Nephron (organoid): ENCODE data around the gene OR8A1.

ENCODE experiments used
- H3K27ac Mint-ChIP-seq, 3 experiments: 2 replicates each; pipeline ENCODE4 v1.8.0; 2020; ENCODE audit warnings: mixed read lengths in 3 of 3, mild to moderate bottlenecking in 2 of 3, moderate library complexity in 1 of 3
- H3K27me3 Mint-ChIP-seq: 2 replicates; pipeline ENCODE4 v1.8.0; 2021; ENCODE audit warnings: low read depth, mild to moderate bottlenecking, moderate library complexity, mixed read lengths
- H3K36me3 Mint-ChIP-seq: 2 replicates; pipeline ENCODE4 v1.8.0; 2020; ENCODE audit warnings: low read depth, mixed read lengths
- H3K4me1 Mint-ChIP-seq: 2 replicates; pipeline ENCODE4 v1.8.0; 2020; ENCODE audit warnings: mixed read lengths
- H3K4me3 Mint-ChIP-seq, 3 experiments: 2 replicates each; pipeline ENCODE4 v1.8.0; 2020; ENCODE audit warnings: mild to moderate bottlenecking in 3 of 3, mixed read lengths in 3 of 3, moderate library complexity in 2 of 3
- H3K9me3 Mint-ChIP-seq: 2 replicates; pipeline ENCODE4 v1.8.0; 2020; ENCODE audit warnings: mixed read lengths
- TF ChIP-seq, protein P1 (sequence below), 3 experiments: fragments of 200-600 bp; sonication (generic); IDR thresholded peaks; one replicate each; pipeline ENCODE4 v1.5.0; 2021; ENCODE audit warnings: antibody characterized with exemption in 3 of 3; ENCODE audit not compliant: unreplicated experiment in 3 of 3

The OR8A1 gene

DNA sequence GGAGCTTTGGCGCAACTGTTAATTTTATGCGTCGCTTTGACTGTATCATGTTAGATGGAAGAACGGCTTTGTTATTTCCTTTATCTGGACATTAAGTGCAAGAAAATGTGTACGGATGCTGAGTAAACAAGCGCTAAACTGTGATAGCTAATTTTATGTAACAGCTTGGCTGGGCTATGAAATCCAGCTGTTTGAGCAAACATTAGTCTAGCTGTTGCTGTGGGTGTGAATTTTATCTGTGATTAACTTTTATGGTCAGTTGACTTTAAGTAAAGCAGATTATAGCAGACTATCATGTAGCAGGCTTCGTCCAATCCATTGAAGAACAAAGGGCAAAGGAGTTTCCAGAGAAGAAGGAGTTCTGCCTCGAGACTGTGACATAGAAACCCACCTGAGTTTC is 14.0 kb downstream of the OR8A1 start:
- Mint-ChIP-seq H3K36me3 (no peaks in the 10 kb centered on the region), H3K27me3 (no peaks in the 10 kb centered on the region), H3K4me3 (no peak overlapping the region), H3K27ac (no peak overlapping the region), H3K4me1 (no peaks in the 10 kb centered on the region), H3K9me3 (no peaks in the 10 kb centered on the region)
- TF ChIP-seq, protein P1, sequence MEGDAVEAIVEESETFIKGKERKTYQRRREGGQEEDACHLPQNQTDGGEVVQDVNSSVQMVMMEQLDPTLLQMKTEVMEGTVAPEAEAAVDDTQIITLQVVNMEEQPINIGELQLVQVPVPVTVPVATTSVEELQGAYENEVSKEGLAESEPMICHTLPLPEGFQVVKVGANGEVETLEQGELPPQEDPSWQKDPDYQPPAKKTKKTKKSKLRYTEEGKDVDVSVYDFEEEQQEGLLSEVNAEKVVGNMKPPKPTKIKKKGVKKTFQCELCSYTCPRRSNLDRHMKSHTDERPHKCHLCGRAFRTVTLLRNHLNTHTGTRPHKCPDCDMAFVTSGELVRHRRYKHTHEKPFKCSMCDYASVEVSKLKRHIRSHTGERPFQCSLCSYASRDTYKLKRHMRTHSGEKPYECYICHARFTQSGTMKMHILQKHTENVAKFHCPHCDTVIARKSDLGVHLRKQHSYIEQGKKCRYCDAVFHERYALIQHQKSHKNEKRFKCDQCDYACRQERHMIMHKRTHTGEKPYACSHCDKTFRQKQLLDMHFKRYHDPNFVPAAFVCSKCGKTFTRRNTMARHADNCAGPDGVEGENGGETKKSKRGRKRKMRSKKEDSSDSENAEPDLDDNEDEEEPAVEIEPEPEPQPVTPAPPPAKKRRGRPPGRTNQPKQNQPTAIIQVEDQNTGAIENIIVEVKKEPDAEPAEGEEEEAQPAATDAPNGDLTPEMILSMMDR (IDR thresholded peaks at IDR 0.05; ENCODE audit: unreplicated experiment in 3 of 3) = no peak

- no peaks in the 10 kb centered on the region for H3K27me3 Mint-ChIP-seq
- H3K27ac Mint-ChIP-seq = no peak overlapping the region
- H3K4me3 Mint-ChIP-seq = no peak overlapping the region
- no peaks in the 10 kb centered on the region for H3K9me3 Mint-ChIP-seq
- no peaks in the 10 kb centered on the region for H3K4me1 Mint-ChIP-seq
- no peaks in the 10 kb centered on the region for H3K36me3 Mint-ChIP-seq
- TF ChIP-seq, protein P1 (IDR thresholded peaks at IDR 0.05; ENCODE audit: unreplicated experiment in 3 of 3) = no peak
These were observed 15.0 kb downstream of the OR8A1 start for GRCh38 chr11:124584681-124585372.

DNA sequence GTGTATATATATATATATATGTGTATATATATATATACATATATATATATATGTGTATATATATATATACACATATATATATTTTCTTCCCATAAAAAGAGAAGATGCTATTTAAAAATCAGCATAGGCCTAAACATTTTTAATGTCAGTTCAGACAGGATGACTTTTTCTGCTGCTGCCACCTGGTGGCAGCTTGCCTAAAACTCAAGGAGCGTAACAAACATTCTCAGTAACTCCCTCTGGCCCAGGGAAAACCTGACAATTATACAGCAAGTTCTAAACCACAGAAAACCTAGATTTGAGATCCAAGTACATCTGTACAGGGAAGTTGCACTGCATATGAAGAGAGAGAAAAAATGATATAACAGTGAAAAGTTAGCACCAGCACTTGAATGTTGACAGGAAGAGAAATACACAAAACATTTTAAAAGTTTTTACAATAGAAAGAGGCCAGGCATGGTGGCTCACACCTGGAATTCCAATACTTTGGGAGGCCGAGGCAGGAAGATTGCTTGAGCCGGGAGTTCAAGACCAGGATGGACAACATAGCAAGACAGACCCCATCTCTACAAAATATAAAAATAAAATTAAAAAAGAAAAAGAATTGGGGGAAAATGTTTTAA is 16.6 kb downstream of the OR8A1 start:
- Mint-ChIP-seq H3K4me3 (no peak overlapping the region), H3K9me3 (no peaks in the 10 kb centered on the region), H3K4me1 (no peaks in the 10 kb centered on the region), H3K27me3 (no peaks in the 10 kb centered on the region), H3K27ac (no peak overlapping the region), H3K36me3 (no peaks in the 10 kb centered on the region)
- TF ChIP-seq, protein P1 (IDR thresholded peaks at IDR 0.05; ENCODE audit: unreplicated experiment in 3 of 3) = peak; percentile 56 to 64 (median 60)

DNA sequence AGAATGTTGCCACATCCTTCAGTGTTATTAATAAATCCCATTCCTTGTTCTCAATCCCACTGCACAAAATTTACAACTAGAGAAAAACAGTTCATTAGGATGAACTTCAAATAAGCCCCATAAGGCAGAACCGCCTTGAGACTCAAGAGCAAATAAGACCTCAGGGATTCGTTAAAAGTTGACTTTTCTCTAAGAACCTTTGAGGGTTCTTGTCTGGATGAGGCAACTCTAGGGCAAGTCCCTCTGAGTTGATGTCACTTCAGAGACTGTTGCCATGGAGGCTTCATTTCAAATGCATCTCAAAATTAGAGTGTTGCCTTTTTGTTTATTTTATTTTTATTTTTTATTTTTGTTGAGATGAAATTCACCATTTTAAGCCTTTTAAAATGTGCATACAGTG is 21.6 kb downstream of the OR8A1 start:
- no peaks in the 10 kb centered on the region for H3K4me1 Mint-ChIP-seq
- TF ChIP-seq, protein P1 (IDR thresholded peaks at IDR 0.05; ENCODE audit: unreplicated experiment in 3 of 3) = no peak
- no peaks in the 10 kb centered on the region for H3K27me3 Mint-ChIP-seq
- no peaks in the 10 kb centered on the region for H3K36me3 Mint-ChIP-seq
- no peaks in the 10 kb centered on the region for H3K9me3 Mint-ChIP-seq
- no peak overlapping the region for H3K27ac Mint-ChIP-seq
- H3K4me3 Mint-ChIP-seq = no peak overlapping the region

DNA sequence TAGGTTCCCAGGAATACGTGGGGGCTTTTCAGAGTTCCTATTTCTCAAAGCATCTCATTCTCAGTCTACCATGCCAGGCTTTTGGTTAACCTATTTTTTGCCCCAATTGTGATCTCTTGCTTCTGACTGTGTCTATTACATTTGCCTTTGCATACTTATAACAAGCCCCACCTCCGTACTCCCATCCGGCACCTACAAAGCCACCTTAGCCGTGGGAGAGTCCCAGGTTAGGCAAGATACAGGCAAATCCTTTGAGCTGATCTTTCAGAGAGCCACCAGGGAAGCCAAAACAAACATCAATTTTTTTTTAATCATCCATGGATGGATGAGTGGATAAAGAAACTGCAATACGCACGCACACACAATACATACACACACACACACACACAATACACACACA is 22.8 kb downstream of the OR8A1 start:
- Mint-ChIP-seq H3K9me3 (no peaks in the 10 kb centered on the region), H3K27ac (no peak overlapping the region), H3K36me3 (no peaks in the 10 kb centered on the region), H3K4me3 (no peak overlapping the region), H3K4me1 (no peaks in the 10 kb centered on the region), H3K27me3 (peaks cover 6% of the 10 kb centered on the region)
- TF ChIP-seq, protein P1 (IDR thresholded peaks at IDR 0.05; ENCODE audit: unreplicated experiment in 3 of 3) = no peak

- TF ChIP-seq, protein P1 (IDR thresholded peaks at IDR 0.05; ENCODE audit: unreplicated experiment in 3 of 3) = no peak
- Mint-ChIP-seq H3K36me3 (no peaks in the 10 kb centered on the region), H3K9me3 (no peaks in the 10 kb centered on the region), H3K27ac (no peak overlapping the region), H3K4me1 (no peaks in the 10 kb centered on the region), H3K4me3 (no peak overlapping the region), H3K27me3 (peaks cover 6% of the 10 kb centered on the region)
These were observed 25.5 kb downstream of the OR8A1 start for GRCh38 chr11:124595302-124595701.
